GM23338 (cell line): ENCODE data around the gene ADSS1. TPM values are rescaled to one million over a fixed set of nuclear protein-coding genes. Genes with fewer than 3 reads are reported as not detected.

ENCODE experiments used
- ATAC-seq: fragments of 200-7000 bp; cut with Tn5 transposase; 3 replicates; pipeline ENCODE4 v1.9.1; 2020
- DNase-seq: peaks from one replicate; pipeline ENCODE4 v3.0.0-alpha.2; 2015; ENCODE audit warnings: low spot score
- H2AFZ ChIP-seq: fragments of 200-600 bp; sonication (generic); 2 replicates; pipeline ENCODE4 v1.8.0; 2016; ENCODE audit warnings: antibody characterized with exemption, mild to moderate bottlenecking, moderate library complexity
- H3F3A ChIP-seq: fragments of 200-600 bp; sonication (generic); replicated peaks from 2 replicates; pipeline ENCODE4 v1.8.0; 2017; ENCODE audit warnings: antibody characterized with exemption, mixed run types, low read depth
- H3K27ac ChIP-seq: fragments of 200-600 bp; sonication (generic); 2 replicates; pipeline ENCODE4 v1.6.1; 2016; ENCODE audit warnings: low read depth
- H3K27me3 ChIP-seq: fragments of 200-600 bp; sonication (generic); 2 replicates; pipeline ENCODE4 v1.8.0; 2016; ENCODE audit warnings: mild to moderate bottlenecking, mixed run types, moderate library complexity; ENCODE audit not compliant: insufficient read depth
- H3K36me3 ChIP-seq: fragments of 200-600 bp; sonication (generic); 2 replicates; pipeline ENCODE4 v1.8.0; 2016; ENCODE audit warnings: mild to moderate bottlenecking; ENCODE audit not compliant: insufficient read depth
- H3K4me1 ChIP-seq: fragments of 200-600 bp; sonication (generic); 2 replicates; pipeline ENCODE4 v1.8.0; 2016; ENCODE audit warnings: mild to moderate bottlenecking, moderate library complexity; ENCODE audit not compliant: insufficient read depth
- H3K4me2 ChIP-seq: fragments of 200-600 bp; sonication (generic); 2 replicates; pipeline ENCODE4 v1.7.1; 2017; ENCODE audit warnings: mixed run types
- H3K4me3 ChIP-seq: fragments of 200-600 bp; sonication (generic); 2 replicates; pipeline ENCODE4 v1.6.1; 2016; ENCODE audit warnings: mixed run types
- H3K79me2 ChIP-seq: fragments of 200-600 bp; sonication (generic); replicated peaks from 2 replicates; pipeline ENCODE4 v1.8.0; 2017; ENCODE audit warnings: mild to moderate bottlenecking; ENCODE audit not compliant: insufficient read depth
- H3K9me2 ChIP-seq: fragments of 200-600 bp; sonication (generic); 2 replicates; pipeline ENCODE4 v1.8.0; 2017; ENCODE audit not compliant: insufficient read depth
- H4K20me1 ChIP-seq: fragments of 200-600 bp; sonication (generic); replicated peaks from 2 replicates; pipeline ENCODE4 v1.8.0; 2017; ENCODE audit warnings: mild to moderate bottlenecking; ENCODE audit not compliant: insufficient read depth
- H3K27ac Mint-ChIP-seq: 2 replicates; pipeline ENCODE4 v1.8.0; 2020; ENCODE audit warnings: inconsistent platforms, mild to moderate bottlenecking, moderate library complexity, mixed read lengths
- H3K27me3 Mint-ChIP-seq: 3 replicates; pipeline ENCODE4 v1.8.0; 2022; ENCODE audit warnings: low read depth, mild to moderate bottlenecking, moderate library complexity, mixed read lengths, inconsistent platforms; ENCODE audit not compliant: insufficient read depth, poor library complexity
- H3K36me3 Mint-ChIP-seq: 3 replicates; pipeline ENCODE4 v1.8.0; 2021; ENCODE audit warnings: low read depth, mild to moderate bottlenecking, inconsistent platforms, moderate library complexity, mixed read lengths
- H3K4me1 Mint-ChIP-seq: 3 replicates; pipeline ENCODE4 v1.8.0; 2020; ENCODE audit warnings: mild to moderate bottlenecking, inconsistent platforms, mixed read lengths
- H3K4me3 Mint-ChIP-seq: 3 replicates; pipeline ENCODE4 v1.8.0; 2021; ENCODE audit warnings: moderate library complexity, mild to moderate bottlenecking, inconsistent platforms, mixed read lengths
- H3K9me3 Mint-ChIP-seq: 3 replicates; pipeline ENCODE4 v1.8.0; 2020; ENCODE audit warnings: moderate library complexity, mild to moderate bottlenecking, inconsistent platforms, mixed read lengths
- JUNB ChIP-seq: IDR thresholded peaks from one replicate; pipeline ENCODE4 v1.6.1; 2016; ENCODE audit warnings: antibody characterized with exemption; ENCODE audit not compliant: unreplicated experiment
- ZNF331 ChIP-seq: fragments of 250-450 bp; sonication (Bioruptor Pico); IDR thresholded peaks from 2 replicates; pipeline ENCODE4 v1.5.0; 2020; ENCODE audit warnings: low read depth, mild to moderate bottlenecking, moderate library complexity
- polyA plus RNA-seq: library from polyadenylated mRNA; unstranded; fragments of >200 nt; fragmentation: Nextera tagmentation; extraction: Ambion mirVana; gene quantifications from 2 replicates; pipeline ENCODE4 v1.2.1, GENCODE V29; 2016
- total RNA-seq: library from RNA; depleted of rRNA; stranded (reverse); fragments of >200 nt; shearing (Covaris generic); gene quantifications from 2 replicates; pipeline ENCODE4 v1.2.3, GENCODE V29; 2014
- TF ChIP-seq, protein P1 (sequence below), 2 experiments: fragments of 200-600 bp in 1 of 2; sonication (generic) in 1 of 2; conservative IDR thresholded peaks; 2 replicates each; pipeline versions ENCODE4 v1.5.1 to v1.6.1; 2016 to 2017; ENCODE audit warnings: antibody characterized with exemption in 2 of 2, low read depth in 2 of 2, mild to moderate bottlenecking in 2 of 2, moderate library complexity in 1 of 2
- TF ChIP-seq, protein P2 (sequence below): fragments of 250-450 bp; sonication (Bioruptor Pico); IDR thresholded peaks from 2 replicates; pipeline ENCODE4 v1.5.0; 2020; ENCODE audit warnings: mild to moderate bottlenecking, moderate library complexity
- TF ChIP-seq, protein P3 (sequence below): IDR thresholded peaks from 2 replicates; pipeline ENCODE4 v1.6.1; 2016; ENCODE audit warnings: antibody characterized with exemption
- TF ChIP-seq, protein P4 (sequence below): IDR thresholded peaks from one replicate; pipeline ENCODE4 v1.6.1; 2018; ENCODE audit warnings: antibody characterized with exemption; ENCODE audit not compliant: unreplicated experiment

ADSS1 gene
- total and polyA plus RNA-seq, 2 experiments from 2014 or later: 9.5 to 11.6 TPM

DNA sequence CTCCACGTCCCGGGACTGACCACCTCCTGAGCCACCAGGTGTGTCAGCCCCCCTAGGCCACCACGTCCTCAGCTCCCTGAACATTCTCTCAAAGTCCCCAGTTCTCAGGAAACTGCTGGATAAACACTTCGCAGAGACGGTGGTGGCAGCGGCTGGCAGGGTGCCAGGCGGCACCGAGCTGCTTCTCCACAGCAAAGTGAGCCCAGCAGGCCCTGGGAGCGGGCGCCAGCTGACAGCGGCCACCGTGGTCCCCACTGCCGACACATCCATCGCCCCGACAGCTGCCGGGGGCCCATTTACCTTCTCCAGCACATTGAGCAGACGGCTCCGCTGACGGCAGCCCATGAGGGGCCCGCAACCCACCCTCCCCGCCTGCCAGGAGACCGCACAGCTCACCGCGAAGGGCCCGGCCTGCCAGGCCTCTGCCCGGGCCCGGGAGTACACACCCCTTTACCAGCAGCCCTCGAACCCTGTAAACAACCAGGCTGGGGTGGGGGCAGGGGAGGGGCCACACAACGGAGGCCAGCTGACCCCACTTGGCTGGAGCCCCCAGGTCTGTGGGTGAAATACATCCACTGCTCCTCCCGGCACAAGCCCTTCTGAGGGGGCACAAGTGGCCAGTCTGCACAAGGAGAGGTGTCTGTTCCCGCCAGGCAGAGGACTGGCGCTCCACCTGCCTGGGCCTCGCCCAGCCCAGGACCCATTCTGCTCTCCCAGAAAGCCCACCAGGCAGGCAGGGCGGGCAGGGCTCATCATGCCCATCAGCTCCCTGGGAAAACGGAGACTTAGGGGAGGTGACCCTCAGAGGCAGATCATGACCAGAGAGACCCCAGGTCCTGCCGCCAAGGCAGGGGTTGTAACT lies 61.0 kb downstream of the ADSS1 start (continued):
- TF ChIP-seq, protein P1, sequence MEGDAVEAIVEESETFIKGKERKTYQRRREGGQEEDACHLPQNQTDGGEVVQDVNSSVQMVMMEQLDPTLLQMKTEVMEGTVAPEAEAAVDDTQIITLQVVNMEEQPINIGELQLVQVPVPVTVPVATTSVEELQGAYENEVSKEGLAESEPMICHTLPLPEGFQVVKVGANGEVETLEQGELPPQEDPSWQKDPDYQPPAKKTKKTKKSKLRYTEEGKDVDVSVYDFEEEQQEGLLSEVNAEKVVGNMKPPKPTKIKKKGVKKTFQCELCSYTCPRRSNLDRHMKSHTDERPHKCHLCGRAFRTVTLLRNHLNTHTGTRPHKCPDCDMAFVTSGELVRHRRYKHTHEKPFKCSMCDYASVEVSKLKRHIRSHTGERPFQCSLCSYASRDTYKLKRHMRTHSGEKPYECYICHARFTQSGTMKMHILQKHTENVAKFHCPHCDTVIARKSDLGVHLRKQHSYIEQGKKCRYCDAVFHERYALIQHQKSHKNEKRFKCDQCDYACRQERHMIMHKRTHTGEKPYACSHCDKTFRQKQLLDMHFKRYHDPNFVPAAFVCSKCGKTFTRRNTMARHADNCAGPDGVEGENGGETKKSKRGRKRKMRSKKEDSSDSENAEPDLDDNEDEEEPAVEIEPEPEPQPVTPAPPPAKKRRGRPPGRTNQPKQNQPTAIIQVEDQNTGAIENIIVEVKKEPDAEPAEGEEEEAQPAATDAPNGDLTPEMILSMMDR (conservative IDR thresholded peaks at IDR 0.05; ENCODE audit: low read depth in 2 of 2): no peak
- TF ChIP-seq, protein P2, sequence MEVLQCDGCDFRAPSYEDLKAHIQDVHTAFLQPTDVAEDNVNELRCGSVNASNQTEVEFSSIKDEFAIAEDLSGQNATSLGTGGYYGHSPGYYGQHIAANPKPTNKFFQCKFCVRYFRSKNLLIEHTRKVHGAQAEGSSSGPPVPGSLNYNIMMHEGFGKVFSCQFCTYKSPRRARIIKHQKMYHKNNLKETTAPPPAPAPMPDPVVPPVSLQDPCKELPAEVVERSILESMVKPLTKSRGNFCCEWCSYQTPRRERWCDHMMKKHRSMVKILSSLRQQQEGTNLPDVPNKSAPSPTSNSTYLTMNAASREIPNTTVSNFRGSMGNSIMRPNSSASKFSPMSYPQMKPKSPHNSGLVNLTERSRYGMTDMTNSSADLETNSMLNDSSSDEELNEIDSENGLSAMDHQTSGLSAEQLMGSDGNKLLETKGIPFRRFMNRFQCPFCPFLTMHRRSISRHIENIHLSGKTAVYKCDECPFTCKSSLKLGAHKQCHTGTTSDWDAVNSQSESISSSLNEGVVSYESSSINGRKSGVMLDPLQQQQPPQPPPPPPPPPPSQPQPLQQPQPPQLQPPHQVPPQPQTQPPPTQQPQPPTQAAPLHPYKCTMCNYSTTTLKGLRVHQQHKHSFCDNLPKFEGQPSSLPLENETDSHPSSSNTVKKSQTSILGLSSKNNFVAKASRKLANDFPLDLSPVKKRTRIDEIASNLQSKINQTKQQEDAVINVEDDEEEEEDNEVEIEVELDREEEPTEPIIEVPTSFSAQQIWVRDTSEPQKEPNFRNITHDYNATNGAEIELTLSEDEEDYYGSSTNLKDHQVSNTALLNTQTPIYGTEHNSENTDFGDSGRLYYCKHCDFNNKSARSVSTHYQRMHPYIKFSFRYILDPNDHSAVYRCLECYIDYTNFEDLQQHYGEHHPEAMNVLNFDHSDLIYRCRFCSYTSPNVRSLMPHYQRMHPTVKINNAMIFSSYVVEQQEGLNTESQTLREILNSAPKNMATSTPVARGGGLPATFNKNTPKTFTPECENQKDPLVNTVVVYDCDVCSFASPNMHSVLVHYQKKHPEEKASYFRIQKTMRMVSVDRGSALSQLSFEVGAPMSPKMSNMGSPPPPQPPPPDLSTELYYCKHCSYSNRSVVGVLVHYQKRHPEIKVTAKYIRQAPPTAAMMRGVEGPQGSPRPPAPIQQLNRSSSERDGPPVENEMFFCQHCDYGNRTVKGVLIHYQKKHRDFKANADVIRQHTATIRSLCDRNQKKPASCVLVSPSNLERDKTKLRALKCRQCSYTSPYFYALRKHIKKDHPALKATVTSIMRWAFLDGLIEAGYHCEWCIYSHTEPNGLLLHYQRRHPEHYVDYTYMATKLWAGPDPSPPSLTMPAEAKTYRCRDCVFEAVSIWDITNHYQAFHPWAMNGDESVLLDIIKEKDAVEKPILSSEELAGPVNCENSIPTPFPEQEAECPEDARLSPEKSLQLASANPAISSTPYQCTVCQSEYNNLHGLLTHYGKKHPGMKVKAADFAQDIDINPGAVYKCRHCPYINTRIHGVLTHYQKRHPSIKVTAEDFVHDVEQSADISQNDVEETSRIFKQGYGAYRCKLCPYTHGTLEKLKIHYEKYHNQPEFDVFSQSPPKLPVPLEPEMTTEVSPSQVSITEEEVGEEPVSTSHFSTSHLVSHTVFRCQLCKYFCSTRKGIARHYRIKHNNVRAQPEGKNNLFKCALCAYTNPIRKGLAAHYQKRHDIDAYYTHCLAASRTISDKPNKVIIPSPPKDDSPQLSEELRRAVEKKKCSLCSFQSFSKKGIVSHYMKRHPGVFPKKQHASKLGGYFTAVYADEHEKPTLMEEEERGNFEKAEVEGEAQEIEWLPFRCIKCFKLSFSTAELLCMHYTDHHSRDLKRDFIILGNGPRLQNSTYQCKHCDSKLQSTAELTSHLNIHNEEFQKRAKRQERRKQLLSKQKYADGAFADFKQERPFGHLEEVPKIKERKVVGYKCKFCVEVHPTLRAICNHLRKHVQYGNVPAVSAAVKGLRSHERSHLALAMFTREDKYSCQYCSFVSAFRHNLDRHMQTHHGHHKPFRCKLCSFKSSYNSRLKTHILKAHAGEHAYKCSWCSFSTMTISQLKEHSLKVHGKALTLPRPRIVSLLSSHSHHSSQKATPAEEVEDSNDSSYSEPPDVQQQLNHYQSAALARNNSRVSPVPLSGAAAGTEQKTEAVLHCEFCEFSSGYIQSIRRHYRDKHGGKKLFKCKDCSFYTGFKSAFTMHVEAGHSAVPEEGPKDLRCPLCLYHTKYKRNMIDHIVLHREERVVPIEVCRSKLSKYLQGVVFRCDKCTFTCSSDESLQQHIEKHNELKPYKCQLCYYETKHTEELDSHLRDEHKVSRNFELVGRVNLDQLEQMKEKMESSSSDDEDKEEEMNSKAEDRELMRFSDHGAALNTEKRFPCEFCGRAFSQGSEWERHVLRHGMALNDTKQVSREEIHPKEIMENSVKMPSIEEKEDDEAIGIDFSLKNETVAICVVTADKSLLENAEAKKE (CRISPR knock-in tag): no peak
- no peak for TF ChIP-seq ZNF331 (CRISPR knock-in tag)
- TF ChIP-seq, protein P3, sequence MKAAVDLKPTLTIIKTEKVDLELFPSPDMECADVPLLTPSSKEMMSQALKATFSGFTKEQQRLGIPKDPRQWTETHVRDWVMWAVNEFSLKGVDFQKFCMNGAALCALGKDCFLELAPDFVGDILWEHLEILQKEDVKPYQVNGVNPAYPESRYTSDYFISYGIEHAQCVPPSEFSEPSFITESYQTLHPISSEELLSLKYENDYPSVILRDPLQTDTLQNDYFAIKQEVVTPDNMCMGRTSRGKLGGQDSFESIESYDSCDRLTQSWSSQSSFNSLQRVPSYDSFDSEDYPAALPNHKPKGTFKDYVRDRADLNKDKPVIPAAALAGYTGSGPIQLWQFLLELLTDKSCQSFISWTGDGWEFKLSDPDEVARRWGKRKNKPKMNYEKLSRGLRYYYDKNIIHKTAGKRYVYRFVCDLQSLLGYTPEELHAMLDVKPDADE: no peak

DNA sequence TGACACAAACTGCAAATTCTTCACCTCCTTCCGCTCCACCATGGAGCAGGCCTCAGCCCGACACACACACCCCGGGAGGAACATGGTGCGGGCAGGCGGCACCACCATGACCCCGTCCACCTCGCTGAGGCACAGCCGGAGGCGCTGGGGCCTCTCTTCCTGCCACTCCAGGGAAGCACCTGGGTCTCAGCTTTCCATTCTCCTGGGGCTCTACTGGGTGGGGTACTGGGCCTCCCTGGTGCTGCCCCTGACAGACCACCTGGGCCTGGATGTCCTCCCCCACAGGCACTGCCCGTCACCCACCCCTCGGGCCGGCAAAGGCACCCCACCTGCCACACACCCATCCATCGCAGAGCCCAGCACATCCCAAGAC lies 61.7 kb downstream of the ADSS1 start:
- no peaks in the 10 kb centered on the region for H3K36me3 Mint-ChIP-seq
- Histone ChIP-seq H2AFZ (no peak overlapping the region), H3K36me3 (no peaks in the 10 kb centered on the region), H3F3A (no peaks in the 10 kb centered on the region), H3K4me1 (no peaks in the 10 kb centered on the region), H3K4me3 (no peak overlapping the region), H4K20me1 (no peaks in the 10 kb centered on the region), H3K27ac (no peak overlapping the region), H3K27me3 (no peaks in the 10 kb centered on the region), H3K4me2 (no peak overlapping the region), H3K9me2 (no peaks in the 10 kb centered on the region), H3K79me2 (no peaks in the 10 kb centered on the region)
- no peak overlapping the region for H3K27ac Mint-ChIP-seq
- H3K4me3 Mint-ChIP-seq: no peak overlapping the region
- H3K4me1 Mint-ChIP-seq: no peaks in the 10 kb centered on the region
- H3K9me3 Mint-ChIP-seq: no peaks in the 10 kb centered on the region
- DNase-seq (no peak), ATAC-seq (no peak)
- peaks cover 7% of the 10 kb centered on the region for H3K27me3 Mint-ChIP-seq
- TF ChIP-seq, protein P1 (conservative IDR thresholded peaks at IDR 0.05; ENCODE audit: low read depth in 2 of 2): no peak
- TF ChIP-seq, protein P3: no peak
- TF ChIP-seq, protein P4, sequence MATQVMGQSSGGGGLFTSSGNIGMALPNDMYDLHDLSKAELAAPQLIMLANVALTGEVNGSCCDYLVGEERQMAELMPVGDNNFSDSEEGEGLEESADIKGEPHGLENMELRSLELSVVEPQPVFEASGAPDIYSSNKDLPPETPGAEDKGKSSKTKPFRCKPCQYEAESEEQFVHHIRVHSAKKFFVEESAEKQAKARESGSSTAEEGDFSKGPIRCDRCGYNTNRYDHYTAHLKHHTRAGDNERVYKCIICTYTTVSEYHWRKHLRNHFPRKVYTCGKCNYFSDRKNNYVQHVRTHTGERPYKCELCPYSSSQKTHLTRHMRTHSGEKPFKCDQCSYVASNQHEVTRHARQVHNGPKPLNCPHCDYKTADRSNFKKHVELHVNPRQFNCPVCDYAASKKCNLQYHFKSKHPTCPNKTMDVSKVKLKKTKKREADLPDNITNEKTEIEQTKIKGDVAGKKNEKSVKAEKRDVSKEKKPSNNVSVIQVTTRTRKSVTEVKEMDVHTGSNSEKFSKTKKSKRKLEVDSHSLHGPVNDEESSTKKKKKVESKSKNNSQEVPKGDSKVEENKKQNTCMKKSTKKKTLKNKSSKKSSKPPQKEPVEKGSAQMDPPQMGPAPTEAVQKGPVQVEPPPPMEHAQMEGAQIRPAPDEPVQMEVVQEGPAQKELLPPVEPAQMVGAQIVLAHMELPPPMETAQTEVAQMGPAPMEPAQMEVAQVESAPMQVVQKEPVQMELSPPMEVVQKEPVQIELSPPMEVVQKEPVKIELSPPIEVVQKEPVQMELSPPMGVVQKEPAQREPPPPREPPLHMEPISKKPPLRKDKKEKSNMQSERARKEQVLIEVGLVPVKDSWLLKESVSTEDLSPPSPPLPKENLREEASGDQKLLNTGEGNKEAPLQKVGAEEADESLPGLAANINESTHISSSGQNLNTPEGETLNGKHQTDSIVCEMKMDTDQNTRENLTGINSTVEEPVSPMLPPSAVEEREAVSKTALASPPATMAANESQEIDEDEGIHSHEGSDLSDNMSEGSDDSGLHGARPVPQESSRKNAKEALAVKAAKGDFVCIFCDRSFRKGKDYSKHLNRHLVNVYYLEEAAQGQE: no peak
- TF ChIP-seq JUNB: no peak
